Common myeloid progenitor, CD34-positive (primary cell): ENCODE measurements around the gene SLC24A3.
A peak's percentile ranks its signal among the peaks of the same experiment; 100 is the strongest.

Experiments
- CTCF ChIA-PET: fragments of 350-600 bp; sonication (Branson Sonifier 250); formaldehyde crosslinking; loops from one replicate; lab custom pipeline; 2021; ENCODE audit warnings: antibody characterized with exemption; lab: Charles Lee
- POLR2A ChIA-PET: fragments of 350-600 bp; sonication (Branson Sonifier 250); formaldehyde crosslinking; loops from one replicate; lab custom pipeline; 2021; ENCODE audit warnings: antibody characterized with exemption; lab: Charles Lee
- DNase-seq, 3 donors: peaks; one replicate each; pipeline versions ENCODE4 v3.0.0 to v3.0.0-alpha.2; 2013
- H3K27ac ChIP-seq, 2 experiments: 1 replicate in 1 of 2; 2 replicates in 1 of 2; pipeline ENCODE4 v1.7.0; 2013; ENCODE audit warnings: inconsistent platforms in 2 of 2, low read length in 2 of 2, mild to moderate bottlenecking in 2 of 2, low read depth in 1 of 2, moderate library complexity in 1 of 2; ENCODE audit not compliant: severe bottlenecking in 2 of 2, insufficient read depth in 1 of 2, poor library complexity in 1 of 2
- H3K27me3 ChIP-seq, 5 experiments: replicated peaks in 2 of 5; 1 replicate in 3 of 5; 2 replicates in 2 of 5; pipeline versions ENCODE4 v1.6.1 to v1.7.0; 2013; ENCODE audit warnings: low read length in 4 of 5, mild to moderate bottlenecking in 2 of 5, moderate library complexity in 2 of 5, inconsistent platforms in 1 of 5; ENCODE audit not compliant: insufficient read depth in 5 of 5, control insufficient read depth in 4 of 5
- H3K36me3 ChIP-seq, 4 experiments: 1 replicate in 2 of 4; 2 replicates in 2 of 4; pipeline versions ENCODE4 v1.6.1 to v1.7.0; 2013; ENCODE audit warnings: low read length in 3 of 4, control low read depth in 1 of 4, mild to moderate bottlenecking in 1 of 4; ENCODE audit not compliant: control insufficient read depth in 4 of 4, insufficient read depth in 4 of 4
- H3K4me1 ChIP-seq, 4 experiments: 1 replicate in 3 of 4; 2 replicates in 1 of 4; pipeline versions ENCODE4 v1.6.1 to v1.7.1; 2013; ENCODE audit warnings: low read length in 3 of 4, mild to moderate bottlenecking in 3 of 4, control low read depth in 1 of 4, inconsistent platforms in 1 of 4, moderate library complexity in 1 of 4; ENCODE audit not compliant: control insufficient read depth in 4 of 4, insufficient read depth in 4 of 4; ENCODE audit errors: control extremely low read depth in 1 of 4
- H3K4me3 ChIP-seq, 7 experiments: 1 replicate in 4 of 7; 2 replicates in 3 of 7; pipeline versions ENCODE4 v1.5.1 to v1.7.0; 2013; ENCODE audit warnings: mild to moderate bottlenecking in 7 of 7, low read length in 6 of 7, moderate library complexity in 6 of 7, inconsistent platforms in 2 of 7, low read depth in 2 of 7, control low read depth in 1 of 7; ENCODE audit not compliant: insufficient read depth in 4 of 7, control insufficient read depth in 1 of 7; ENCODE audit errors: extremely low read depth in 1 of 7
- H3K9me3 ChIP-seq, 5 experiments: 1 replicate in 4 of 5; 2 replicates in 1 of 5; pipeline versions ENCODE4 v1.6.1 to v1.7.1; 2013; ENCODE audit warnings: low read length in 4 of 5, mild to moderate bottlenecking in 2 of 5, inconsistent platforms in 1 of 5, low read depth in 1 of 5, moderate library complexity in 1 of 5; ENCODE audit not compliant: control insufficient read depth in 4 of 5, insufficient read depth in 2 of 5; ENCODE audit errors: control extremely low read depth in 1 of 5
- WGBS: methylation state at CpG from one replicate; pipeline ENCODE4 v1.1.5; 2013; ENCODE audit not compliant: insufficient coverage; 5-methylcytosine and 5-hydroxymethylcytosine counted together

Gene SLC24A3

DNA sequence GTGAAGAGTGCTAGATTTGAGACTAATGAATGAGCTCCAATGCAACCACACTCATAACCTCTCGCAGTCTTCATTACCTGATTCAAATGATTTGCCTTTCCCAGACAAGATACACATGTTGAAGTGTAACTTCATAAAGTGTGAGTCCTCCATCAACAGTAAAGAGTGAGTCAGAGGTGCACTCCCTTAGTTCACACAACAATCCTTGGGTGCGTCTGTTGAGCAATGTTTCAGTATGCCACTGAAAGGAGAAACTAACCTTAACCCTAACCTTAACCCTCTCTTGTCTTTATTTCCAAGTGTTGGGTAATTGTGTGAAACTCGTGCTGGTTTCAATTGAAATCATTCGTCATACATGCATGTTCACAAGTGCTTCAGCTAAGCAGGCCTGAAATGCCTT, 524.6 kb downstream of the SLC24A3 start:
- no peak overlapping the region for H3K4me3 ChIP-seq
- H3K9me3 ChIP-seq = no peaks in the 10 kb centered on the region
- POLR2A ChIA-PET = no interaction called here
- no peaks in the 10 kb centered on the region for H3K27me3 ChIP-seq
- H3K4me1 ChIP-seq = peaks cover 4 to 18% (median 12%) of the 10 kb centered on the region in 4 experiments
- H3K36me3 ChIP-seq = no peaks in the 10 kb centered on the region
- CTCF ChIA-PET = interaction anchor here (0.6 to 1.0 kb wide), 2 partner anchors 22 to 1472 kb away, joined by 3 to 4 read pairs; no protein-coding TSS in a partner anchor
- WGBS = 89% methylated on average over 1 of the region's 4 CpGs
- no peak for DNase-seq
- H3K27ac ChIP-seq = no peak overlapping the region

DNA sequence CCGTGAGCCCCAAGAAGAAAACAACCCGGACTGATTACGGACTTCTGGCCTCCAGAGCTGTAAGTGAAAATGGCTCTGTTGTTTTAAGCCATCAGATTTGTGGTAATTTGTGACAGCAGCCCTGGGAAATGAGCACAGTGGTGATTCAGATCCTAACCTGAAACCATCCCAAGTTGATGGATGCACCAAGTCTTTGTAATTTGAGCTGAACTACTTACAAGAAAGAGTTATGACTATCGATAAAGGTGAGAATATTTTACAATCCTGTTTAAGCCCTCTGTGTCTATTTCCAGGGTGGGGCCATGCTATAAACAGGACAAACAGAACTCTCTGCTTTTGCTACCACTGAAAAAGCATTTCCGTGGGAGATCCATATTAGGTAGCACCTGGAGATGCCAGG, 526.5 kb downstream of the SLC24A3 start:
- peaks cover 4 to 36% (median 22%) of the 10 kb centered on the region in 4 experiments for H3K4me1 ChIP-seq
- CTCF ChIA-PET = interaction anchor here (1.4 kb wide), 1 partner anchor 46 kb away, joined by 3 read pairs; no protein-coding TSS in a partner anchor

DNA sequence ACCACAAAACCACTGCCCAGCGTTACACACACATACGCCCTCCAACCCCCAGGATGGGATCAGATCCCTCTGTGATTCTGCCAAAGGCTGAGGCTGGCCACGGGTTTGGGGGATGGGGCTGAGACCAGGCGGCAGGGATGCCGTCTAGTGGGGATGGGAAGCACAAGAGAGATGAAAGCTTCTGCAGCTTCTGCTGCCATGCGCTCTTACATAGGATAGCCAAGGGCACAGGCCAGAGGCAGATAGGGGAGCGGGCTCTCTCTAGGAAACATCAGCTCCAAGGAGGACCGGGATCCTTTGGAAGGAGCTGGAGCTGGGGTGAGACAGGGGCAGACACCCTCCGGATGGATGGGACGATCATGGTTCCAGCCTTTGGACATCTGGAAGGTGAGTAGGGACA, 526.9 kb downstream of the SLC24A3 start:
- Histone ChIP-seq H3K36me3 (no peaks in the 10 kb centered on the region), H3K27ac (no peak overlapping the region), H3K9me3 (no peaks in the 10 kb centered on the region), H3K4me3 (no peak overlapping the region), H3K4me1 (peaks cover 4 to 39% (median 25%) of the 10 kb centered on the region in 4 experiments), H3K27me3 (no peaks in the 10 kb centered on the region)
- DNase-seq = no peak
- WGBS = 98% methylated on average over 10 of the region's 10 CpGs
- ChIA-PET POLR2A (no interaction called here), CTCF (interaction anchor here (1.4 kb wide), 1 partner anchor 46 kb away, joined by 3 read pairs; no protein-coding TSS in a partner anchor)

More for the DNA sequence above, 526.5 kb downstream of the SLC24A3 start:
- POLR2A ChIA-PET = no interaction called here
- Histone ChIP-seq H3K9me3 (no peaks in the 10 kb centered on the region), H3K4me3 (no peak overlapping the region), H3K27me3 (no peaks in the 10 kb centered on the region), H3K27ac (no peak overlapping the region), H3K36me3 (no peaks in the 10 kb centered on the region)
- no peak for DNase-seq
- 100% methylated on average over 5 of the region's 5 CpGs for WGBS

DNA sequence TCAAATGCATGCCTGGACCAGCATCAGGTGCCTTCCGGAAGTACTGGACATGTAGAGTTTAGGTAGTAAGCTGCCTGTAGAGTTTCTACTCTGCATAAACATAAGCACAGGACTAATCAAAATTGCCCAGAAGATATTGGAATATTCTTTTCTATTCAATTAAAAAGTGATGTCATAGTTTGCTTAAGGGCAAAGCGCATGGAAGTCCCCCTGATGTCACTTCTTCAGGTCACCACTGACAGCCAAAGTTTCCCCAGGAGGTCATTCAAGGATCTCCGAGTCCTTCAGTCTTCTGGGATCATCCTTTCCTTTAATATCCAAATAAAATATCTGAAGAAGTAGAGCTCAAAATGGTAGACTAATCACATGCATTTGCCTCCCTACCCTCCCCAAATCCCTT, 528.1 kb downstream of the SLC24A3 start:
- Histone ChIP-seq H3K27ac (no peak overlapping the region), H3K4me3 (no peak overlapping the region), H3K9me3 (peaks cover 0 to under 1% (median 0%) of the 10 kb centered on the region in 5 experiments), H3K27me3 (no peaks in the 10 kb centered on the region), H3K36me3 (no peaks in the 10 kb centered on the region), H3K4me1 (peaks cover 4 to 30% (median 18%) of the 10 kb centered on the region in 4 experiments)
- WGBS = no CpG with 5 or more reads among the region's 3 CpGs
- ChIA-PET CTCF (no interaction called here), POLR2A (no interaction called here)
- no peak for DNase-seq

DNA sequence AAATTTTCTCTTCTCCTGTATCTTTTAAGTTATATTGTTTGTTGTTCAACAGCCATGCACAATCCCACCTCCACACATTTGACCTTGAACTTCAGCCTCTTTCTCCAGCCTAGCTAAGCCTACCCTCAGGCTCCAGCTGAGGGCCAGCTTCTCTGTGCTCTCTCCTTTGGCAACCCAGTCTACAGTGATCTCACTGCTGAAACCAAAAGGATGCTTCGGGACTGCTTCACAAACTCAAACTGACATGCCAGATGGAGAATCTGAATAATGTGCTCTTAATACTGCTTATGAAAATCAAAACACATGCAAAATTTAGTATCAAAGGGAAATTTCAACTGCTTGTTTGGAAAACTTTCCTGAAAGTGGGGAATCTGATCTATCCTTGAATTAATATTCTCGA, 529.5 kb downstream of the SLC24A3 start:
- ChIA-PET CTCF (interaction anchor here (0.8 kb wide), 1 partner anchor 49 kb away, joined by 5 read pairs; no protein-coding TSS in a partner anchor), POLR2A (no interaction called here)
- Histone ChIP-seq H3K9me3 (peaks cover 0 to 4% (median 0%) of the 10 kb centered on the region in 5 experiments), H3K4me3 (no peak overlapping the region), H3K27me3 (no peaks in the 10 kb centered on the region), H3K4me1 (peaks cover 0 to 24% (median 14%) of the 10 kb centered on the region in 4 experiments), H3K36me3 (no peaks in the 10 kb centered on the region), H3K27ac (no peak overlapping the region)
- no peak for DNase-seq
- WGBS = 100% methylated on average over 1 of the region's 2 CpGs

DNA sequence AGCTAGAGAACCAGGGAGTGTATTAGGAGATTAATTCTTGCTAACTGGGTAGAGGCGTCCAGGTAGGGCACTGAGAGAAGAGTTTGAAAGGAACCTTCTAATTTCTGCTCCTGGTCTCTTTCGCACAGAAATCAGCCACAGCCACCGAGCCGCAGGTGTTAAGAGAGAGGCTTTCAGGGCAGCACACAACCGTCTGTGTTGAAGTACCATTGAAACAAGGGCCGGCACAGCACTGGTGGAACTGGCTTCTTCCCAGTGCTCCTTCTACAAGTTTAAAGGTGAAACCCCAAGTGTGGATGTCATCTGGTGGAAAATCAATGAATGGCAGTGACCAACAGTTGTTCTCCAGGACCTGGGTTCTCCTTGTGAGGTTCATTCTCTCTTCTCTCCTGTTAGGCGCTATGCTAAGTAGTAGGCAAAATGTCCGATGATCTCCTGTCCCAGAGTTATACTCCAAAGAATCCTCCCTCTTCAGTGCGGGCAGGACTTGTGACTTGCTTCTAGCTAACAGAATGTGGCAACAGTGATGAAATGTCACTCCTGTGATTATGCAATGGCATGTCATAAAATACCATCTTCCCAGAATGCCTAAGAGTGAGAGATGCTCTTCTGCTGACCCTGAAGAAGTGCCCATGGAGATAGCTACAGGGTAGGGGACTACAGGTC, 530.7 kb downstream of the SLC24A3 start:
- POLR2A ChIA-PET = interaction anchor here (1.0 kb wide), 2 partner anchors 14 to 16 kb away, joined by 3 to 4 read pairs; no protein-coding TSS in a partner anchor
- H3K4me1 ChIP-seq = peaks cover 0 to 21% (median 14%) of the 10 kb centered on the region in 4 experiments
- peaks cover 0 to 4% (median 0%) of the 10 kb centered on the region in 5 experiments for H3K9me3 ChIP-seq
- no peaks in the 10 kb centered on the region for H3K27me3 ChIP-seq
- peak overlapping the region in 1 of 7 experiments; percentile 13 for H3K4me3 ChIP-seq
- no peaks in the 10 kb centered on the region for H3K36me3 ChIP-seq
- DNase-seq = no peak
- H3K27ac ChIP-seq = no peak overlapping the region
- WGBS = 100% methylated on average over 5 of the region's 9 CpGs
- CTCF ChIA-PET = interaction anchor here (0.7 to 1.4 kb wide), 2 partner anchors 16 to 50 kb away, joined by 3 read pairs; no protein-coding TSS in a partner anchor

DNA sequence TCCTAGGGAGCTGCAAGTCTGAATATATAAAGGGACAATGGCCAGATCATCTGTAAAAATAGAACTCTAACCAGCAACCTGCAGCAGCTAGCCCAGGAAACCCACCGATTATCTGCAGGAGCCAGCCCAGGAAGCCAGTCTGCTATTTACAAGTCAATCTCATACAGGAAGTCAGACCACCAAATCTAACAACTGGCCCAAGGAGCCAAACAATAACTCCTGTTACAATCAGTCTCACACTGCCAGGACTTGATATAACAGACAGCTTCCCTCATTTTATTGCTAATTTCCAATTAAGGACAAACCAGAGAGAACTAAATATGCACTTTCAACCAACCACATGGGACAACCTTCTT, 531.2 kb downstream of the SLC24A3 start:
- Histone ChIP-seq H3K27ac (no peak overlapping the region), H3K4me3 (peak overlapping the region in 1 of 7 experiments; percentile 13), H3K4me1 (peaks cover 0 to 21% (median 14%) of the 10 kb centered on the region in 4 experiments), H3K27me3 (no peaks in the 10 kb centered on the region), H3K36me3 (no peaks in the 10 kb centered on the region), H3K9me3 (peaks cover 0 to 4% (median 0%) of the 10 kb centered on the region in 5 experiments)
- DNase-seq = peak; percentile 56 to 96 (median 90)
- ChIA-PET CTCF (interaction anchor here (1.4 kb wide), 1 partner anchor 16 kb away, joined by 3 read pairs; no protein-coding TSS in a partner anchor), POLR2A (interaction anchor here (0.7 to 1.0 kb wide), 3 partner anchors 14 to 50 kb away, joined by 3 to 4 read pairs (median 3); no protein-coding TSS in a partner anchor)
- 0% methylated on average over 1 of the region's 1 CpG for WGBS
